Lower lobe of right lung (tissue), 2 donors: ENCODE results near the gene SEPHS1. TPM values are rescaled to one million over a fixed set of nuclear protein-coding genes. Genes with fewer than 3 reads are reported as not detected.

Experiments
- ATAC-seq, 2 donors: fragments of 200-7000 bp; cut with Tn5 transposase; one replicate each; pipeline ENCODE4 v1.9.1; 2020 to 2022; ENCODE audit warnings: mild to moderate bottlenecking in 2 of 2, moderate library complexity in 2 of 2
- DNase-seq: peaks from one replicate; pipeline ENCODE4 v3.0.0-alpha.2; 2020
- H3K27ac ChIP-seq: fragments of 200-600 bp; one replicate; pipeline ENCODE4 v1.8.0; 2022
- H3K27me3 ChIP-seq: fragments of 200-600 bp; one replicate; pipeline ENCODE4 v1.8.0; 2022; ENCODE audit warnings: low read depth
- H3K36me3 ChIP-seq: fragments of 200-600 bp; one replicate; pipeline ENCODE4 v1.8.0; 2022; ENCODE audit warnings: mild to moderate bottlenecking
- H3K4me1 ChIP-seq: fragments of 200-600 bp; one replicate; pipeline ENCODE4 v1.8.0; 2022
- H3K4me3 ChIP-seq: fragments of 200-600 bp; one replicate; pipeline ENCODE4 v1.8.0; 2022; ENCODE audit warnings: mild to moderate bottlenecking
- H3K9me3 ChIP-seq: fragments of 200-600 bp; one replicate; pipeline ENCODE4 v1.8.0; 2022
- intact Hi-C: fragments of 100-400 bp; cut with DNase I; formaldehyde crosslinking; loops from one replicate; pipeline ENCODE4 v1.11.0; 2022
- total RNA-seq: library from RNA; stranded (reverse); fragmentation: NEBNext Ultra II Directional; extraction: Animal tissue kit (Norgen Biotek cat#: 25700); gene quantifications from one replicate; pipeline ENCODE4 v1.2.1, GENCODE V29; 2021
- TF ChIP-seq, protein P1 (sequence below): fragments of 200-600 bp; IDR thresholded peaks from one replicate; pipeline ENCODE4 v1.8.0; 2022; ENCODE audit warnings: antibody characterized with exemption, mild to moderate bottlenecking
- donor health status: DM: no; HTN: yes; CAD: no; lungs with severe emphysema.

Gene SEPHS1
- total RNA-seq, 1 donor from 2014 or later: 35.9 TPM

- no peaks in the 10 kb centered on the region for H3K27me3 ChIP-seq
- intact Hi-C loops: no loop called here
- H3K4me3 ChIP-seq: no peak overlapping the region
- H3K9me3 ChIP-seq: no peaks in the 10 kb centered on the region
- TF ChIP-seq, protein P1, sequence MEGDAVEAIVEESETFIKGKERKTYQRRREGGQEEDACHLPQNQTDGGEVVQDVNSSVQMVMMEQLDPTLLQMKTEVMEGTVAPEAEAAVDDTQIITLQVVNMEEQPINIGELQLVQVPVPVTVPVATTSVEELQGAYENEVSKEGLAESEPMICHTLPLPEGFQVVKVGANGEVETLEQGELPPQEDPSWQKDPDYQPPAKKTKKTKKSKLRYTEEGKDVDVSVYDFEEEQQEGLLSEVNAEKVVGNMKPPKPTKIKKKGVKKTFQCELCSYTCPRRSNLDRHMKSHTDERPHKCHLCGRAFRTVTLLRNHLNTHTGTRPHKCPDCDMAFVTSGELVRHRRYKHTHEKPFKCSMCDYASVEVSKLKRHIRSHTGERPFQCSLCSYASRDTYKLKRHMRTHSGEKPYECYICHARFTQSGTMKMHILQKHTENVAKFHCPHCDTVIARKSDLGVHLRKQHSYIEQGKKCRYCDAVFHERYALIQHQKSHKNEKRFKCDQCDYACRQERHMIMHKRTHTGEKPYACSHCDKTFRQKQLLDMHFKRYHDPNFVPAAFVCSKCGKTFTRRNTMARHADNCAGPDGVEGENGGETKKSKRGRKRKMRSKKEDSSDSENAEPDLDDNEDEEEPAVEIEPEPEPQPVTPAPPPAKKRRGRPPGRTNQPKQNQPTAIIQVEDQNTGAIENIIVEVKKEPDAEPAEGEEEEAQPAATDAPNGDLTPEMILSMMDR: no peak
- no peak for DNase-seq
- H3K36me3 ChIP-seq: no peaks in the 10 kb centered on the region
- no peak for ATAC-seq
- H3K4me1 ChIP-seq: no peaks in the 10 kb centered on the region
- H3K27ac ChIP-seq: no peak overlapping the region
Observed at GRCh38 chr10:13360587-13360986, 12.5 kb upstream of the SEPHS1 start.

DNA sequence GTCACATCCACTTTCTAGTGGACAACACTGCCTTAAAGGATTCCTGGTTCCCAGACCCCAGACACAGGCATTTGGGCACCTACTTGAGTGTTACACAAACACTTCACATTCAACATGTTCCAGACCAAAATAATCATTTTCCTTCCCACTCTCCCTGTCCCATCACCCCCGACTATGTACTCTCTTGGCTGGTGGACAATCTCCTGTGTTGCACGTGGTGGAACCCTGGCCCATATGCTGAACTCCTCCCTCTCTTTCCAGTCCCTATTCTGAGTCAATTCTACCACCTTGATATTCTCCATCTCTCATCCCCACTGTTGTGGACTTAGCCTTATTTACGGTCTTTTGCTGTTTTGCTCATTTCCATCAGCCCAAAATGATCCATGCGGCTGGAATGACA is 8.3 kb upstream of the SEPHS1 start:
- no peaks in the 10 kb centered on the region for H3K9me3 ChIP-seq
- intact Hi-C loops: no loop called here
- TF ChIP-seq, protein P1: no peak
- H3K4me3 ChIP-seq: no peak overlapping the region
- H3K27ac ChIP-seq: no peak overlapping the region
- peaks cover 36% of the 10 kb centered on the region for H3K27me3 ChIP-seq
- H3K4me1 ChIP-seq: no peaks in the 10 kb centered on the region
- DNase-seq (no peak), ATAC-seq (no peak)
- H3K36me3 ChIP-seq: no peaks in the 10 kb centered on the region

- Histone ChIP-seq H3K27me3 (peaks cover 36% of the 10 kb centered on the region), H3K4me3 (no peak overlapping the region), H3K27ac (no peak overlapping the region), H3K4me1 (peaks cover 5% of the 10 kb centered on the region), H3K9me3 (no peaks in the 10 kb centered on the region), H3K36me3 (no peaks in the 10 kb centered on the region)
- TF ChIP-seq, protein P1: no peak
- intact Hi-C loops: no loop called here
- DNase-seq: no peak
- ATAC-seq: no peak
Observed at GRCh38 chr10:13354783-13355182, 6.7 kb upstream of the SEPHS1 start.

GRCh38 chr10:13352519-13352918 is 4.4 kb upstream of the SEPHS1 start:
- Histone ChIP-seq H3K27ac (no peak overlapping the region), H3K4me3 (no peak overlapping the region), H3K36me3 (no peaks in the 10 kb centered on the region), H3K4me1 (peaks cover 16% of the 10 kb centered on the region), H3K9me3 (no peaks in the 10 kb centered on the region), H3K27me3 (peaks cover 36% of the 10 kb centered on the region)
- no peak for ATAC-seq
- no peak for DNase-seq
- intact Hi-C loops: no loop called here
- TF ChIP-seq, protein P1: no peak

- Histone ChIP-seq H3K27ac (no peak overlapping the region), H3K9me3 (no peaks in the 10 kb centered on the region), H3K4me3 (no peak overlapping the region), H3K27me3 (peaks cover 36% of the 10 kb centered on the region), H3K4me1 (peaks cover 18% of the 10 kb centered on the region), H3K36me3 (no peaks in the 10 kb centered on the region)
- ATAC-seq: no peak
- TF ChIP-seq, protein P1: no peak
- no peak for DNase-seq
- intact Hi-C loops: no loop called here
Observed at GRCh38 chr10:13351340-13351915, 3.3 kb upstream of the SEPHS1 start.
